Measurements from ENCODE around the gene MRGPRE.

The MRGPRE gene

GRCh38 chr11:3222941-3223915 lies 9.0 kb downstream of the MRGPRE start:
- H3K4me1 ChIP-seq (ENCODE audit: control insufficient read depth in 1 of 2, insufficient read depth in 1 of 2, low read depth in 1 of 2, low read length in 1 of 2), result no peaks in the 10 kb centered on the region
- no peak overlapping the region for H3K27ac ChIP-seq
- TF ChIP-seq CTCF (IDR thresholded peaks at IDR 0.05), result no peak
- peaks cover 33% of the 10 kb centered on the region for H3K27me3 ChIP-seq
- no peaks in the 10 kb centered on the region for H3K9me3 ChIP-seq
- no peak overlapping the region for H3K4me3 ChIP-seq (ENCODE audit: low read depth in 1 of 2, low read length in 1 of 2)
- no peaks in the 10 kb centered on the region for H3K36me3 ChIP-seq

GRCh38 chr11:3222003-3222855 lies 10.0 kb downstream of the MRGPRE start:
- no peak overlapping the region for H3K27ac ChIP-seq
- peaks cover 33% of the 10 kb centered on the region for H3K27me3 ChIP-seq
- no peaks in the 10 kb centered on the region for H3K36me3 ChIP-seq
- no peak for TF ChIP-seq CTCF (IDR thresholded peaks at IDR 0.05)
- no peaks in the 10 kb centered on the region for H3K9me3 ChIP-seq
- H3K4me1 ChIP-seq (ENCODE audit: control insufficient read depth in 1 of 2, insufficient read depth in 1 of 2, low read depth in 1 of 2, low read length in 1 of 2), result no peaks in the 10 kb centered on the region
- no peak overlapping the region for H3K4me3 ChIP-seq (ENCODE audit: low read depth in 1 of 2, low read length in 1 of 2)

GRCh38 chr11:3221408-3222002 lies 10.7 kb downstream of the MRGPRE start:
- Histone ChIP-seq H3K27ac (no peak overlapping the region), H3K4me3 (ENCODE audit: low read depth in 1 of 2, low read length in 1 of 2) (no peak overlapping the region), H3K4me1 (ENCODE audit: control insufficient read depth in 1 of 2, insufficient read depth in 1 of 2, low read depth in 1 of 2, low read length in 1 of 2) (no peaks in the 10 kb centered on the region), H3K27me3 (peaks cover 34% of the 10 kb centered on the region), H3K9me3 (no peaks in the 10 kb centered on the region), H3K36me3 (no peaks in the 10 kb centered on the region)
- no peak for TF ChIP-seq CTCF (IDR thresholded peaks at IDR 0.05)

GRCh38 chr11:3220521-3221407 lies 11.5 kb downstream of the MRGPRE start:
- H3K27me3 ChIP-seq, result peaks cover 41% of the 10 kb centered on the region
- TF ChIP-seq CTCF (IDR thresholded peaks at IDR 0.05), result no peak
- no peaks in the 10 kb centered on the region for H3K9me3 ChIP-seq
- no peaks in the 10 kb centered on the region for H3K4me1 ChIP-seq (ENCODE audit: control insufficient read depth in 1 of 2, insufficient read depth in 1 of 2, low read depth in 1 of 2, low read length in 1 of 2)
- no peaks in the 10 kb centered on the region for H3K36me3 ChIP-seq
- no peak overlapping the region for H3K27ac ChIP-seq
- no peak overlapping the region for H3K4me3 ChIP-seq (ENCODE audit: low read depth in 1 of 2, low read length in 1 of 2)

GRCh38 chr11:3220101-3220500 lies 12.1 kb downstream of the MRGPRE start:
- H3K9me3 ChIP-seq, result no peaks in the 10 kb centered on the region
- TF ChIP-seq CTCF (IDR thresholded peaks at IDR 0.05), result no peak
- H3K4me1 ChIP-seq (ENCODE audit: control insufficient read depth in 1 of 2, insufficient read depth in 1 of 2, low read depth in 1 of 2, low read length in 1 of 2), result no peaks in the 10 kb centered on the region
- no peak overlapping the region for H3K4me3 ChIP-seq (ENCODE audit: low read depth in 1 of 2, low read length in 1 of 2)
- no peaks in the 10 kb centered on the region for H3K36me3 ChIP-seq
- H3K27ac ChIP-seq, result no peak overlapping the region
- peaks cover 48% of the 10 kb centered on the region for H3K27me3 ChIP-seq
